Prostate gland (tissue), 2 donors: ENCODE data around the gene PLA2G12A.

Experiments used
- CTCF ChIP-seq, 4 experiments: fragments of 200-600 bp in 2 of 4; fragments of 450-650 bp in 2 of 4; sonication (generic) in 2 of 4; IDR thresholded peaks; 1 replicate in 3 of 4; 2 replicates in 1 of 4; pipeline ENCODE4 v1.5.1; 2016 to 2019; ENCODE audit warnings: antibody characterized with exemption in 4 of 4, mild to moderate bottlenecking in 2 of 4, moderate library complexity in 2 of 4
- POLR2A ChIP-seq: fragments of 450-650 bp; IDR thresholded peaks from one replicate; pipeline ENCODE4 v1.6.1; 2016; ENCODE audit warnings: antibody characterized with exemption, mild to moderate bottlenecking

DNA sequence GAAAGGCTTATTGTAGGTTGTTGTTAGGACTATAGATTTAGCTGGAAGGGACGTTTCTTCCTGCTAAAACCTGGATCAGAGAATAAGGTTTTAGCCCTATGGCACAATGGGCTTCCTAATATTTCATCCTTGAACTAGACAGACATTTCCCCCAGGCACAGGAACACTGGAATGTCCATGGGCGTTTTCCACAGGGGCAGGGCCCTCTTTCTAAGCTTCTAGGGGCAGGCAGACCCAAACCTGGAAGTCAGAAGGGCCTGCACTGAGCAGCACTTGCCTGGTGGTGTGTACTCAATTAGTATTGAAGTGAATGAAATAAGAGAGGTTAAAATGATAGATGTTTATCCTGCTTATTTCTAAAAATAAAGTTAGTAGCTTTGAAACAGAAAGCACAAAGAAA, 67.8 kb downstream of the PLA2G12A start:
- TF ChIP-seq CTCF (IDR thresholded peaks at IDR 0.05): no peak
- TF ChIP-seq POLR2A: no peak
